K562 (cell line): ENCODE data around the gene LSM4. TPM values are rescaled to one million over a fixed set of nuclear protein-coding genes. Genes with fewer than 3 reads are reported as not detected.

Source experiments
- ARHGAP35 ChIP-seq: fragments of 450-650 bp; IDR thresholded peaks from 2 replicates; pipeline ENCODE4 v1.6.1; 2018; ENCODE audit not compliant: partially characterized antibody
- COPS2 ChIP-seq: fragments of 450-650 bp; conservative IDR thresholded peaks from 2 replicates; pipeline ENCODE4 v1.6.1; 2016; ENCODE audit warnings: mild to moderate bottlenecking, moderate library complexity
- ERF ChIP-seq: fragments of 450-650 bp; formaldehyde crosslinking; IDR thresholded peaks from 2 replicates; pipeline ENCODE4 v1.4.0; 2020; ENCODE audit warnings: mild to moderate bottlenecking, mixed read lengths
- GMEB1 ChIP-seq: fragments of 250-450 bp; sonication (Bioruptor Pico); IDR thresholded peaks from 2 replicates; pipeline ENCODE4 v1.4.0; 2020; ENCODE audit warnings: mild to moderate bottlenecking
- KLF6 ChIP-seq: fragments of 250-450 bp; sonication (Bioruptor Pico); IDR thresholded peaks from 2 replicates; pipeline ENCODE4 v1.4.0; 2020; ENCODE audit warnings: mild to moderate bottlenecking, moderate library complexity, borderline replicate concordance
- MBD2 ChIP-seq: sonication (generic); IDR thresholded peaks from 2 replicates; pipeline ENCODE4 v1.6.1; 2016; ENCODE audit warnings: low read depth, borderline replicate concordance
- NR2C2 ChIP-seq, 2 experiments: fragments of 200-800 bp in 1 of 2; sonication (Bioruptor generic) in 1 of 2; sonication (generic) in 1 of 2; formaldehyde crosslinking in 1 of 2; IDR thresholded peaks; 2 replicates each; pipeline versions ENCODE4 v1.6.1 to v1.8.0; 2016 to 2022; ENCODE audit warnings: mild to moderate bottlenecking in 1 of 2, missing compliant biosample characterization in 1 of 2, missing genetic modification characterization in 1 of 2, missing genetic modification reagents in 1 of 2
- RBM39 ChIP-seq: fragments of 200-400 bp; formaldehyde crosslinking; optimal IDR thresholded peaks from 2 replicates; pipeline ENCODE3; 2018; ENCODE audit warnings: low read depth, low read length
- SP1 ChIP-seq: sonication (generic); formaldehyde crosslinking; IDR thresholded peaks from 2 replicates; pipeline ENCODE4 v1.8.1; 2022; ENCODE audit warnings: mild to moderate bottlenecking, missing genetic modification reagents
- TCF3 ChIP-seq: sonication (generic); formaldehyde crosslinking; IDR thresholded peaks from 2 replicates; pipeline ENCODE4 v1.4.0; 2020; ENCODE audit warnings: mild to moderate bottlenecking, missing genetic modification reagents
- ZFP1 ChIP-seq: fragments of 450-650 bp; formaldehyde crosslinking; IDR thresholded peaks from 2 replicates; pipeline ENCODE4 v1.4.0; 2020; ENCODE audit warnings: mild to moderate bottlenecking, mixed read lengths
- ZNF551 ChIP-seq: fragments of 250-450 bp; sonication (Bioruptor Pico); IDR thresholded peaks from 2 replicates; pipeline ENCODE4 v1.5.0; 2021; ENCODE audit warnings: mild to moderate bottlenecking, moderate library complexity
- ZSCAN32 ChIP-seq: fragments of 450-650 bp; formaldehyde crosslinking; IDR thresholded peaks from 2 replicates; pipeline ENCODE4 v1.4.0; 2020; ENCODE audit warnings: mild to moderate bottlenecking, moderate library complexity
- polyA plus RNA-seq, 8 experiments: library from polyadenylated mRNA; depleted of rRNA in 4 of 8; stranded (reverse) in 5 of 8; unstranded in 3 of 8; fragments of >200 nt; fragmentation: Nextera tagmentation in 2 of 8; fragmentation: Illumina TruSeq in 1 of 8; extraction: Ambion mirVana in 2 of 8; extraction: Trizol in 1 of 8; gene quantifications; 2 replicates each; pipeline versions ENCODE4 v1.2.1 to v1.2.3, GENCODE V29; 2011 to 2014; ENCODE audit warnings: inconsistent platforms in 1 of 8, missing spikeins in 1 of 8
- total RNA-seq, 7 experiments: library from RNA; depleted of rRNA in 6 of 7; stranded (reverse); fragments of >200 nt in 6 of 7; fragmentation: Illumina TruSeq in 2 of 7; extraction: Trizol in 2 of 7; gene quantifications; 2 replicates each; pipeline versions ENCODE4 v1.2.1 to v1.2.3, GENCODE V29; 2011 to 2021; ENCODE audit warnings: low replicate concordance in 1 of 7
- TF ChIP-seq, protein P1 (sequence below), 2 experiments: fragments of 450-650 bp; IDR thresholded peaks; 2 replicates each; pipeline ENCODE4 v1.6.1; 2018; ENCODE audit warnings: mild to moderate bottlenecking in 2 of 2, low read depth in 1 of 2; ENCODE audit not compliant: partially characterized antibody in 2 of 2
- TF ChIP-seq, protein P2 (sequence below): fragments of 450-650 bp; formaldehyde crosslinking; IDR thresholded peaks from 2 replicates; pipeline ENCODE4 v1.4.0; 2020; ENCODE audit warnings: mild to moderate bottlenecking

The LSM4 gene
- total and polyA plus RNA-seq, 9 of the 15 experiments (the other 6 are each of a cell fraction or from before 2014, with no cell fraction given), result 11.9 to 763 (median 202) TPM

GRCh38 chr19:18304458-18305310 is 18.2 kb downstream of the LSM4 start (continued):
- TF ChIP-seq, protein P1, sequence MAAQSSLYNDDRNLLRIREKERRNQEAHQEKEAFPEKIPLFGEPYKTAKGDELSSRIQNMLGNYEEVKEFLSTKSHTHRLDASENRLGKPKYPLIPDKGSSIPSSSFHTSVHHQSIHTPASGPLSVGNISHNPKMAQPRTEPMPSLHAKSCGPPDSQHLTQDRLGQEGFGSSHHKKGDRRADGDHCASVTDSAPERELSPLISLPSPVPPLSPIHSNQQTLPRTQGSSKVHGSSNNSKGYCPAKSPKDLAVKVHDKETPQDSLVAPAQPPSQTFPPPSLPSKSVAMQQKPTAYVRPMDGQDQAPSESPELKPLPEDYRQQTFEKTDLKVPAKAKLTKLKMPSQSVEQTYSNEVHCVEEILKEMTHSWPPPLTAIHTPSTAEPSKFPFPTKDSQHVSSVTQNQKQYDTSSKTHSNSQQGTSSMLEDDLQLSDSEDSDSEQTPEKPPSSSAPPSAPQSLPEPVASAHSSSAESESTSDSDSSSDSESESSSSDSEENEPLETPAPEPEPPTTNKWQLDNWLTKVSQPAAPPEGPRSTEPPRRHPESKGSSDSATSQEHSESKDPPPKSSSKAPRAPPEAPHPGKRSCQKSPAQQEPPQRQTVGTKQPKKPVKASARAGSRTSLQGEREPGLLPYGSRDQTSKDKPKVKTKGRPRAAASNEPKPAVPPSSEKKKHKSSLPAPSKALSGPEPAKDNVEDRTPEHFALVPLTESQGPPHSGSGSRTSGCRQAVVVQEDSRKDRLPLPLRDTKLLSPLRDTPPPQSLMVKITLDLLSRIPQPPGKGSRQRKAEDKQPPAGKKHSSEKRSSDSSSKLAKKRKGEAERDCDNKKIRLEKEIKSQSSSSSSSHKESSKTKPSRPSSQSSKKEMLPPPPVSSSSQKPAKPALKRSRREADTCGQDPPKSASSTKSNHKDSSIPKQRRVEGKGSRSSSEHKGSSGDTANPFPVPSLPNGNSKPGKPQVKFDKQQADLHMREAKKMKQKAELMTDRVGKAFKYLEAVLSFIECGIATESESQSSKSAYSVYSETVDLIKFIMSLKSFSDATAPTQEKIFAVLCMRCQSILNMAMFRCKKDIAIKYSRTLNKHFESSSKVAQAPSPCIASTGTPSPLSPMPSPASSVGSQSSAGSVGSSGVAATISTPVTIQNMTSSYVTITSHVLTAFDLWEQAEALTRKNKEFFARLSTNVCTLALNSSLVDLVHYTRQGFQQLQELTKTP (IDR thresholded peaks at IDR 0.05; ENCODE audit: low read depth in 1 of 2, partially characterized antibody in 2 of 2), result peak in 1 of 2 experiments; percentile 86
- TF ChIP-seq ZNF551 (no peak), ARHGAP35 (no peak), TCF3 (CRISPR knock-in tag) (no peak), ZFP1 (no peak), ERF (no peak), COPS2 (no peak), SP1 (no peak), RBM39 (no peak), NR2C2 (CRISPR knock-in tag; IDR thresholded peaks at IDR 0.05) (no peak), NR2C2 (tag; IDR thresholded peaks at IDR 0.05) (peak; percentile 64), ZSCAN32 (CRISPR knock-in tag) (0 out of 2 replicates have a peak, but pooled peaks have one; percentile 28), KLF6 (CRISPR knock-in tag) (no peak), MBD2 (peak; percentile 71; the same call in 1 of the 2 replicates), GMEB1 (0 out of 2 replicates have a peak, but pooled peaks have one; percentile 19)
- TF ChIP-seq, protein P2, sequence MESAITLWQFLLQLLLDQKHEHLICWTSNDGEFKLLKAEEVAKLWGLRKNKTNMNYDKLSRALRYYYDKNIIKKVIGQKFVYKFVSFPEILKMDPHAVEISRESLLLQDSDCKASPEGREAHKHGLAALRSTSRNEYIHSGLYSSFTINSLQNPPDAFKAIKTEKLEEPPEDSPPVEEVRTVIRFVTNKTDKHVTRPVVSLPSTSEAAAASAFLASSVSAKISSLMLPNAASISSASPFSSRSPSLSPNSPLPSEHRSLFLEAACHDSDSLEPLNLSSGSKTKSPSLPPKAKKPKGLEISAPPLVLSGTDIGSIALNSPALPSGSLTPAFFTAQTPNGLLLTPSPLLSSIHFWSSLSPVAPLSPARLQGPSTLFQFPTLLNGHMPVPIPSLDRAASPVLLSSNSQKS (CRISPR knock-in tag), result no peak
